GM15510 (cell line): ENCODE data around the gene ZEB2.

Source experiments
- POLR2A ChIP-seq: IDR thresholded peaks from 3 replicates; pipeline ENCODE4 v1.6.1; 2011; ENCODE audit warnings: borderline replicate concordance; ENCODE audit not compliant: insufficient read length; ENCODE audit errors: extremely low read depth

ZEB2 gene

DNA sequence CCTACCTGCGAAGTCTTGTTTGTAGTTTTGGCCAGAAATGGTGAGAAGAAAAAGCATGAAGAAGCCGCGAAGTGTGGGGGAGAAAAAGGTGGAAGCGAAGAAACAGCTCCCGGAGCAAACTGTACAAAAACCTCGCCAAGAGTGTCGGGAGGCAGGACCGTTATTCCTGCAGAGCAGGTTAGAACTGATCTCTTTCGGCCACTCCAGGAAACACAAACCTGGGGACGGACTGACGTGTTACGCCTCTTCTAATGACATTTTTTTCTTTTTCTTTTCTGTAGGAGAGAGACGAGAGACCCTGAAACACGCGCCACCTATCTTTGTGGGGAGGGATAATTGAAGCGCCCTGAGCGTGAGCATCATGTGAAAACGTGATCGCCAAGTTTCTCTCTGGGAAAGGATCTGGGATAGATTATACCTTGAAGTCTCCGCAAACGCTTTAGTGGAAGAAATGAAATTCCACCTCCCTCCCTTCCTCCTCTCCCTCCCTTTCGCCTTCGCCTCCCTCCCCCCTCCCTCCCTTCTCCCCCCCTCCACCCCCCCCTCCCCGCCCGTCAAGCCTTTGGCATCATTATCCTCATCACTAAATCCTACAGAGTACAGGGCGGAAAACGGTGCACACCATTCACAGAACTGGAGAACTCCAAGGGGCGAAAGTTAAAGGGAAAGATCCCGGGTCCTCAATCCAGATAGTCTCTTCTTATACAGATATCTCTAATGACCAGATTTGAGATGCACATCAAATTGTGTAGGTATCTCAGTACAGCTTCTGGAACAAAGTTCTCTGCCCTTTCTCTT is at the start of gene ZEB2:
TSS of gene ZEB2 (minus strand) at position 186 of the 798 bp plus-strand sequence. CDS start 2,769 bp downstream, outside the sequence.
- TF ChIP-seq POLR2A, result peak; percentile 21

DNA sequence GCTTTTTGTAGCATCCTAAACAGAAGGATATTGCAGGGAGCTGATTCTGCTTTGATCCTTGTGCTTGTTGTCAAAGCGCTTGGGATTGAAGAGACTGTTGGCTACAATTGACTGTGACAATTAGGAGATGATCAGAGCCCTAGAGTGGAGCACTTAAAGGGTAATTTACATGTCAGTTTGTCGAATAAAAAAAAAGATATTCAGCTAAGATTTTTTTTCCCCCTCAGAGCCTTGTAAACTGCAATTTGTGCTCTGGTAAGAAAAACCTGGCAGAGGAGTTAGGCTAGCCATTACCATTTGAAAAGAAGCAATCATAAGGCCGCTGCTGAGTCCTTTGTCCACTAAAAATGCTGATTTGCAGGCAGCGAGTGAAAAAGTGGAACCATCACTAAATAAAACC is 47.8 kb upstream of the ZEB2 start:
- TF ChIP-seq POLR2A, result no peak

DNA sequence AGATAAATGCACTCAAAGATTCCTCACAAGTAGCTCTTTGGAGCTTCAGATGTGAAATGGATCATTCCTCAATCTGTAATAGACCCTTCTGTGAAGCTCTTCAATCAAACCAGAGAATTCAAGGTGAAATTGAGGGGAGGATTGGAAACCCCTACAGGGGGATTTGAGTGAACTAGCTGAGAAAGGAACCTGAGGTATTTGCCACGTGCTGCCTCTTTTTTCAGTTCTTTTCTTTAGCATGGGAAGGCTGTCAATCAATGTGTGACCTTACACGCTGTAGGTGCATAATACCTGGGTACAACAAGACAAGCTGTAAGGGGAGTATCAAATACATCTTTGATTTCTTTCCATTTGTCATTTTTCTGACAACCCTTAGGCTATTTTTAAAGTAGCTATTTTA is 46.5 kb upstream of the ZEB2 start:
- TF ChIP-seq POLR2A, result no peak

GRCh38 chr2:144560251-144560650 is 40.3 kb upstream of the ZEB2 start:
- TF ChIP-seq POLR2A, result no peak

DNA sequence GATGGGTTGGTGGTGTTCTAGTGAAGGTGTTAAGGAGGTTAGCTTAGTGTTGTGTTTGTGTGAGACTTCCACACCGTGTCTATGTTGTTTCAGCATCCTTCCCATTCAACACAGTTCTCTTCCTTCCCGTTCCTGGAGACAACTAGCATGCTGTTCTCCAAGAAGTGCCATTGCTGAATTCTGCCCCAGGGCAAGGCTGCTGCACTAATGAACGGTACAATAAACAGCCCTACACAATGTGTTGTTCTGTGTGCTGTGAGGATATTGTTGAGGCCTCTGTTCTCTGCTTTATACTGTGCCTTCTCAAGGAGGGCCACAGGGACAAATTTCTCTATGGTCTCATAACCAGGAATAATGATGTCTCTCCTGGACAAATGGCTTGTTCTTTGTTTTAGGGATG is 39.8 kb upstream of the ZEB2 start:
- TF ChIP-seq POLR2A, result no peak

DNA sequence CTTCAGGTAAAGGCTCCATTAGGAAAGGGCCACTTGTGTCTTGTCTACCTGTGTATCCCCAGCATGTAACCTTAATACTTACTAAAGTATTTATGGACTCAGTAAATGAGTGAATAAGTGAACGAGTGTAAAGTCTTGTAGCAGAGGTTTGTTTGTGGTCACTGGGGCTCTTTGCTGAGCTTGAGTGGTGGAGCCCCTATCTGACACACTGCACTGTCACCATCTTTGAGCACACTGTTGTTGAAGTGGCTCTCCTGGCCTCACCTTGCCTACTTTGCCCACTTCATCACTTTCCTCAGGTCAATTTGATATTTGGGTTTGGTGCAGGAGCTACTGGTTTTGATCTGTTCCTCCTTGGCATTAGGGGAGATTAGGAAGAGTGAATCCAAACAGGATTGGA is 39.3 kb upstream of the ZEB2 start:
- TF ChIP-seq POLR2A, result no peak

DNA sequence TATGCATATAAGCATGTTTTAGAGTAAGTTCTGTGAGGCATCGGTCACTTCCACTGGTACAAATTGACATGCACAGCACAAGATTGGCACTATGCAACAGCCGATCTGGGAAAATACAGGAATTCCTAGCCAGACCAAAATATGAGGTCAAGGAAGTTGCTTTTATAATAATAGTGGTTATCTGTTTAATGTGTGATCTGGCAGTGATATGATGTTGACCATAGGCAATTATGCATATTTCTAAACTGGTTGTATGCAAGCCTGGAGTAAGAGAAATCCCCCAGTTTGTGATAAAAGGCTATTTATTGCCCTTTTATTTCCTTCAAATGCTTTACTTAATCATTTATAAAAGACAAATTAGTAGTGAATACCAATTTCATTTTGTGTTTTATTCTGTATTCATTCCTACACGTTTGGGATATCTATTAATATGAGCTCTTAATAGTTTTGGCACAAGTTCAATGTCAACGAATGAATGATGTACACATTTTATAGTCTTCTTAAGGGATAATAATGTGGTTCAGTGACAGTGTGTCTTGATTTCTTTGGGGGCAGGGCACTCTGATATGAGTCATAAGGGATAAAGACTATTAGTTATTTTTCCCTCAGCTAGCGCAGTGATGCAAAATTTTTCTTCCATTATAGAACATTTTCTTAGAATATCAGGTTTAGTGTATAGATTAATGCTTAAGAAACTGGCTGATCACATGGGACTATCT is 34.7 kb upstream of the ZEB2 start:
- no peak for TF ChIP-seq POLR2A

- no peak for TF ChIP-seq POLR2A
These were observed 33.5 kb upstream of the ZEB2 start for GRCh38 chr2:144553379-144553778.

DNA sequence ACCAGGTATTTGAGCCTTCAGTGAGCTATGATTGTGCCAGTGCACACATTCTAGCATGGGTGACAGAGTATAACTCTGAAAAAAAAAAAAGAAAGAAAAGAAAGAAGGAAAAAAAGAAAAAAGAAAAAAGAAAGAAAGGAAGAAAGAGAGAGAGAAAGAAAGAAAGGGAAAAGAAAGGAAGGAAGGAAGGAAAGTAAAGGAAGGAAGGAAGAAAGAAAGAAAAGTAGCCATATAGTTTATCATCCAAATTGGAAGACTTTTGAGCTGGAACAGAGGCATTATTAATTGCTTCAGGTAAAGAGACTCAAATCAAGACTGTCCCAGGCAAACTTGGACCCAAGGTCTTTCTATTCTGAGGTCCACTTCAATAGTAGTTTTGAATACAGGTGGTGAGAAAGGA is 32.9 kb upstream of the ZEB2 start:
- no peak for TF ChIP-seq POLR2A

- TF ChIP-seq POLR2A, result no peak
These were observed 31.0 kb upstream of the ZEB2 start for GRCh38 chr2:144550911-144551310.

DNA sequence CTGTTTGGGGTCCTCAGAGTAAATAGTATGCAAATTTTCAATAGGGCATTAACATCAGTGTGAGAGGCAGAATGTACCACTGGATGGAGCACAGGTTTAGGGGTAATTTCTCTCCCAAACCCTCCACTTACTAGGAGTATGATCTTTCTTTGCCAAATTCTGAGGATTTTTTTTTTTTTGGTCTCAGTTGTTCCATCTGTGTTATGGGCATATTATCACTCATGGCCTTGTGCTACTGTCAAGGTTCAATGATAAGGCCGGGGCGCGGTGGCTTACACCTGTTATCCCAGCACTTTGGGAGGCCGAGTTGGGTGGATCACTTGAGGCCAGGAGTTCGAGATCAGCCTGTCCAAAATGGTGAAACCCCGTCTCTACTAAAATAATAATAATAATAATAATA is 30.2 kb upstream of the ZEB2 start:
- no peak for TF ChIP-seq POLR2A

- no peak for TF ChIP-seq POLR2A
These were observed 28.7 kb upstream of the ZEB2 start for GRCh38 chr2:144548532-144549191.

GRCh38 chr2:144548088-144548487 is 28.2 kb upstream of the ZEB2 start:
- TF ChIP-seq POLR2A, result no peak

DNA sequence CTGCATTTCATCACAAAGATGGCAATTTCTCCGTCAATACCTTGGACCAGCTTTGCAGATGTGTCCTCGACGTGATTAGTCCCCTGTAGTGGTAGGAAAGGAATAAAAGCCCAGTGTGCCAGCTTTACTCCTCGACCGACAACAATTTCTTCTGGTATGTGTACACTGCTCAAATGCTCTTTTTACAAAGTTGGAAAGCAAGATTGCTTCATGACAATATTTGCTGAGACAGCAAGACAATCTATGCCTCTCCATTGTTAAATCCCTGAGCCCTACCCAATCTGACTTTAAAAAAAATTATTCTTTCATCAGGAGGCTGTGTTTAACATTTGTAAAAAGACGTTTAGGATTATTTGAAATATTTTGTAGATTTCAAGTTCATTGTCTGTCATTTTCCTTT is 27.6 kb upstream of the ZEB2 start:
- TF ChIP-seq POLR2A, result no peak

GRCh38 chr2:144546933-144547332 is 27.0 kb upstream of the ZEB2 start:
- TF ChIP-seq POLR2A, result no peak

- no peak for TF ChIP-seq POLR2A
These were observed 25.9 kb upstream of the ZEB2 start for GRCh38 chr2:144545787-144546186.

GRCh38 chr2:144544053-144544452 is 24.1 kb upstream of the ZEB2 start:
- TF ChIP-seq POLR2A, result no peak

GRCh38 chr2:144541396-144541795 is 21.5 kb upstream of the ZEB2 start:
- TF ChIP-seq POLR2A, result no peak
